Measurements from ENCODE around the gene TMEM163. TPM values are rescaled to one million over a fixed set of nuclear protein-coding genes. Genes with fewer than 3 reads are reported as not detected.

The TMEM163 gene
- total and polyA plus RNA-seq, 2 donors (not counting 3 experiments of a cell fraction or from before 2014, with no cell fraction given): 1.0 to 2.8 TPM

- no peak for FAIRE-seq
- no TSS peak for BruUV-seq (replicated peaks)
Observed at GRCh38 chr2:134662751-134663150, 56.0 kb downstream of the TMEM163 start.

More at GRCh38 chr2:134662751-134663150, 56.0 kb downstream of the TMEM163 start:
- Histone ChIP-seq H4K20me1 (replicated peaks; ENCODE audit: control insufficient read depth, extremely low read depth, insufficient read depth, low read length) (no peaks in the 10 kb centered on the region), H3K9me3 (replicated peaks; ENCODE audit: control insufficient read depth, insufficient read depth, low read length) (no peaks in the 10 kb centered on the region), H3K9me1 (replicated peaks; ENCODE audit: control insufficient read depth, extremely low read depth, insufficient read depth, low read length) (no peaks in the 10 kb centered on the region), H3K4me1 (ENCODE audit: control insufficient read depth, extremely low read depth, insufficient read depth, low read length) (no peaks in the 10 kb centered on the region), H3K36me3 (ENCODE audit: control insufficient read depth in 2 of 2, extremely low read depth in 1 of 2, insufficient read depth in 2 of 2, low read length in 2 of 2) (no peaks in the 10 kb centered on the region), H3K9ac (replicated peaks; ENCODE audit: extremely low read depth, insufficient read depth, low read length) (no peak overlapping the region), H3K27ac (ENCODE audit: insufficient read depth, low read depth, low read length) (no peak overlapping the region), H3K4me2 (ENCODE audit: insufficient read depth, low read length) (no peak overlapping the region), H3K27me3 (ENCODE audit: control insufficient read depth in 2 of 2, insufficient read depth in 2 of 2, low read length in 2 of 2) (peaks cover 10 to 12% of the 10 kb centered on the region in 2 experiments), H3K4me3 (replicated peaks in 1 of 3; ENCODE audit: insufficient read depth in 1 of 3, low read depth in 1 of 3, low read length in 3 of 3) (no peak overlapping the region), H2AFZ (ENCODE audit: low read depth, low read length) (no peak overlapping the region), H3K79me2 (ENCODE audit: control insufficient read depth, insufficient read depth, low read length) (no peaks in the 10 kb centered on the region)
- no peak for TF ChIP-seq JUN (IDR thresholded peaks at IDR 0.05; ENCODE audit: borderline replicate concordance, insufficient read depth, insufficient read length, low read depth)
- TF ChIP-seq FOS (IDR thresholded peaks at IDR 0.05; ENCODE audit: borderline replicate concordance, insufficient read depth, low read length): no peak
- TF ChIP-seq MYC (IDR thresholded peaks at IDR 0.05; ENCODE audit: low read depth, low read length): no peak
- no peak for TF ChIP-seq POLR2AphosphoS5 (IDR thresholded peaks at IDR 0.05; ENCODE audit: insufficient read depth, low read depth, low read length)
- TF ChIP-seq EZH2 (IDR thresholded peaks at IDR 0.05; ENCODE audit: borderline replicate concordance, low read depth, low read length, severe bottlenecking): no peak
- TF ChIP-seq GATA2 (IDR thresholded peaks at IDR 0.05; ENCODE audit: insufficient read depth, insufficient read length, low read depth, low read length): no peak
- TF ChIP-seq, protein P1, sequence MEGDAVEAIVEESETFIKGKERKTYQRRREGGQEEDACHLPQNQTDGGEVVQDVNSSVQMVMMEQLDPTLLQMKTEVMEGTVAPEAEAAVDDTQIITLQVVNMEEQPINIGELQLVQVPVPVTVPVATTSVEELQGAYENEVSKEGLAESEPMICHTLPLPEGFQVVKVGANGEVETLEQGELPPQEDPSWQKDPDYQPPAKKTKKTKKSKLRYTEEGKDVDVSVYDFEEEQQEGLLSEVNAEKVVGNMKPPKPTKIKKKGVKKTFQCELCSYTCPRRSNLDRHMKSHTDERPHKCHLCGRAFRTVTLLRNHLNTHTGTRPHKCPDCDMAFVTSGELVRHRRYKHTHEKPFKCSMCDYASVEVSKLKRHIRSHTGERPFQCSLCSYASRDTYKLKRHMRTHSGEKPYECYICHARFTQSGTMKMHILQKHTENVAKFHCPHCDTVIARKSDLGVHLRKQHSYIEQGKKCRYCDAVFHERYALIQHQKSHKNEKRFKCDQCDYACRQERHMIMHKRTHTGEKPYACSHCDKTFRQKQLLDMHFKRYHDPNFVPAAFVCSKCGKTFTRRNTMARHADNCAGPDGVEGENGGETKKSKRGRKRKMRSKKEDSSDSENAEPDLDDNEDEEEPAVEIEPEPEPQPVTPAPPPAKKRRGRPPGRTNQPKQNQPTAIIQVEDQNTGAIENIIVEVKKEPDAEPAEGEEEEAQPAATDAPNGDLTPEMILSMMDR (IDR thresholded peaks at IDR 0.05; ENCODE audit: extremely low read depth in 1 of 2, insufficient read depth in 1 of 2, low read depth in 1 of 2, low read length in 2 of 2): no peak
- CTCF ChIA-PET: interaction anchor here (0.6 kb wide), 1 partner anchor 1037 kb away, joined by 4 read pairs; no protein-coding TSS in a partner anchor
- POLR2A ChIA-PET: no interaction called here
- dilution Hi-C loops (cut with MboI; ENCODE audit: extremely low pct_ligation_motif_present, low sequenced_read_pairs): no loop called here
- intact Hi-C loops (cut with micrococcal nuclease): no loop called here
- DNase-seq (ENCODE audit: low read depth, low spot score): no peak
